Natural killer cell treated with Interleukin-12 subunit alpha and Interleukin-12 subunit beta and Interleukin-15 and Interleukin-18, amount 100 ng/mL, for 72 hours (primary cell): ENCODE data around the gene PNLDC1. TPM values are rescaled to one million over a fixed set of nuclear protein-coding genes. Genes with fewer than 3 reads are reported as not detected.
"Not testable (repeated sequence)": the region's sequence is repeated elsewhere in the genome, so short reads cannot be mapped to it uniquely, and the experiment has no call there.

ENCODE experiments used
- ATAC-seq, 2 donors: fragments of 150-1000 bp; cut with Tn5 transposase in 1 of 2; sonication (Bioruptor Pico), chemical (Tn5 transposase) in 1 of 2; 2 replicates each; pipeline ENCODE4 v1.10.0; 2021
- DNase-seq: peaks from one replicate; pipeline ENCODE4 v3.0.0; 2022; ENCODE audit warnings: low spot score
- H3K27ac Mint-ChIP-seq, 2 donors: 1 replicate in 1 of 2; 2 replicates in 1 of 2; pipeline ENCODE4 v1.8.0; 2022; ENCODE audit warnings: mixed read lengths in 2 of 2, mild to moderate bottlenecking in 1 of 2, moderate library complexity in 1 of 2
- H3K27me3 Mint-ChIP-seq, 2 donors: 1 replicate in 1 of 2; 2 replicates in 1 of 2; pipeline ENCODE4 v1.8.0; 2022; ENCODE audit warnings: mixed read lengths in 2 of 2
- H3K36me3 Mint-ChIP-seq: one replicate; pipeline ENCODE4 v1.8.0; 2022; ENCODE audit warnings: mixed read lengths
- H3K4me1 Mint-ChIP-seq, 2 donors: 1 replicate in 1 of 2; 2 replicates in 1 of 2; pipeline ENCODE4 v1.8.0; 2022; ENCODE audit warnings: low read depth in 2 of 2, mixed read lengths in 2 of 2, mild to moderate bottlenecking in 1 of 2
- H3K4me3 Mint-ChIP-seq: one replicate; pipeline ENCODE4 v1.8.0; 2022; ENCODE audit warnings: mixed read lengths
- H3K9me3 Mint-ChIP-seq: 2 replicates; pipeline ENCODE4 v1.8.0; 2022; ENCODE audit warnings: mixed read lengths
- total RNA-seq, 2 donors: library from RNA; stranded (reverse); gene quantifications; one replicate each; pipeline ENCODE4 v1.2.3, GENCODE V29; 2022

Gene PNLDC1
- total RNA-seq, 2 donors from 2014 or later, result 0.24 to 1.1 TPM

- Mint-ChIP-seq H3K4me3 (no peak overlapping the region), H3K4me1 (peaks cover 0 to 8% of the 10 kb centered on the region in 2 donors), H3K9me3 (peaks cover 2% of the 10 kb centered on the region), H3K36me3 (peaks cover 11% of the 10 kb centered on the region), H3K27ac (no peak overlapping the region), H3K27me3 (peaks cover 19 to 31% of the 10 kb centered on the region in 2 donors)
- ATAC-seq (no peak), DNase-seq (no peak)
Measured at GRCh38 chr6:159862103-159862502, 62.0 kb downstream of the PNLDC1 start.

- H3K4me1 Mint-ChIP-seq, DNase-seq, H3K36me3 Mint-ChIP-seq, ATAC-seq, H3K9me3 Mint-ChIP-seq, H3K27ac Mint-ChIP-seq, H3K4me3 Mint-ChIP-seq: not testable (repeated sequence)
- H3K27me3 Mint-ChIP-seq, result peaks cover 9 to 19% of the 10 kb centered on the region in 2 donors
Measured at GRCh38 chr6:159863341-159863740, 63.3 kb downstream of the PNLDC1 start.

- H3K27ac Mint-ChIP-seq, result peak overlapping the region in 1 of 2 donors; percentile 21
- DNase-seq (no peak), ATAC-seq (no peak)
- peaks cover 12 to 14% of the 10 kb centered on the region in 2 donors for H3K27me3 Mint-ChIP-seq
- H3K36me3 Mint-ChIP-seq, result no peaks in the 10 kb centered on the region
- peaks cover 0 to 8% of the 10 kb centered on the region in 2 donors for H3K4me1 Mint-ChIP-seq
- H3K9me3 Mint-ChIP-seq, result no peaks in the 10 kb centered on the region
- H3K4me3 Mint-ChIP-seq, result no peak overlapping the region
Measured at GRCh38 chr6:159865226-159865920, 65.3 kb downstream of the PNLDC1 start.

- peaks cover 0 to 8% of the 10 kb centered on the region in 2 donors for H3K4me1 Mint-ChIP-seq
Measured at GRCh38 chr6:159866286-159867247, 66.5 kb downstream of the PNLDC1 start.

More at GRCh38 chr6:159866286-159867247, 66.5 kb downstream of the PNLDC1 start:
- DNase-seq, result no peak
- Mint-ChIP-seq H3K36me3 (no peaks in the 10 kb centered on the region), H3K4me3 (no peak overlapping the region), H3K27ac (no peak overlapping the region), H3K9me3 (no peaks in the 10 kb centered on the region), H3K27me3 (peaks cover 8 to 12% of the 10 kb centered on the region in 2 donors)
- no peak for ATAC-seq

Other genes with a start within 250 kb of the PNLDC1 start
- 100 to 1,000 TPM; 232 to 842 TPM for gene SOD2, start 107.0 kb upstream of the PNLDC1 start, total RNA-seq
- gene WTAP, start 72.8 kb upstream of the PNLDC1 start, total RNA-seq, result 100 to 1,000 TPM in 1 of 2 donors, 10 to 100 TPM in 1; 98.4 to 106 TPM
- 10 to 100 TPM; 70.0 to 88.7 TPM for gene ACAT2, start 38.2 kb upstream of the PNLDC1 start, total RNA-seq
- gene TCP1, start 10.7 kb upstream of the PNLDC1 start, total RNA-seq, result 100 to 1,000 TPM; 360 to 498 TPM
- 10 to 100 TPM; 65.8 to 82.4 TPM for gene MRPL18, start 9.8 kb upstream of the PNLDC1 start, total RNA-seq
- gene MAS1, start 90.7 kb downstream of the PNLDC1 start, total RNA-seq, result under 1 TPM in 1 of 2 donors, not detected in 1; 0.02 TPM
- gene IGF2R, start 168.8 kb downstream of the PNLDC1 start, total RNA-seq, result 100 to 1,000 TPM; 290 to 377 TPM